ENCODE results near the gene NOVA2. TPM values are rescaled to one million over a fixed set of nuclear protein-coding genes. Genes with fewer than 3 reads are reported as not detected.

The NOVA2 gene
- total and polyA plus RNA-seq, 2 experiments from 2014 or later: 0.08 TPM; not detected in 1

- H3K4me1 ChIP-seq (ENCODE audit: insufficient read depth): no peaks in the 10 kb centered on the region
- no peak overlapping the region for H3K4me3 ChIP-seq
- H3K79me2 ChIP-seq: no peaks in the 10 kb centered on the region
- 99% methylated on average over 29 of the region's 32 CpGs for WGBS (ENCODE audit: low lambda C conversion rate, missing lambda C conversion rate)
- no peaks in the 10 kb centered on the region for H3K9me3 ChIP-seq (ENCODE audit: low read depth)
- TF ChIP-seq CTCF (IDR thresholded peaks at IDR 0.05; ENCODE audit: poor library complexity): no peak
- TF ChIP-seq EZH2 (IDR thresholded peaks at IDR 0.05; ENCODE audit: borderline replicate concordance): no peak
- TF ChIP-seq EZH2phosphoT487 (IDR thresholded peaks at IDR 0.05; ENCODE audit: low read depth, severe bottlenecking, unreplicated experiment): no peak
- DNase-seq (ENCODE audit: low spot score): no peak
- no peak overlapping the region for H3K4me2 ChIP-seq
- no peaks in the 10 kb centered on the region for H3K9me2 ChIP-seq (replicated peaks; ENCODE audit: insufficient read depth)
- no peak overlapping the region for H3K27ac ChIP-seq
- no peaks in the 10 kb centered on the region for H3K36me3 ChIP-seq (replicated peaks; ENCODE audit: insufficient read depth, low read depth)
- H2AFZ ChIP-seq: no peak overlapping the region
- H3K27me3 ChIP-seq: peaks cover 13% of the 10 kb centered on the region
- no peaks in the 10 kb centered on the region for H4K20me1 ChIP-seq (ENCODE audit: insufficient read depth, poor library complexity, severe bottlenecking)
Observed at GRCh38 chr19:45940515-45940805, 33.2 kb downstream of the NOVA2 start.

GRCh38 chr19:45939792-45940514, 33.7 kb downstream of the NOVA2 start:
- no peak for TF ChIP-seq EZH2phosphoT487 (IDR thresholded peaks at IDR 0.05; ENCODE audit: low read depth, severe bottlenecking, unreplicated experiment)
- TF ChIP-seq EZH2 (IDR thresholded peaks at IDR 0.05; ENCODE audit: borderline replicate concordance): no peak
- TF ChIP-seq CTCF (IDR thresholded peaks at IDR 0.05; ENCODE audit: poor library complexity): no peak
- Histone ChIP-seq H3K27ac (no peak overlapping the region), H3K4me2 (no peak overlapping the region), H3K27me3 (peaks cover 18% of the 10 kb centered on the region), H3K79me2 (no peaks in the 10 kb centered on the region), H3K9me2 (replicated peaks; ENCODE audit: insufficient read depth) (no peaks in the 10 kb centered on the region), H3K36me3 (replicated peaks; ENCODE audit: insufficient read depth, low read depth) (no peaks in the 10 kb centered on the region), H3K4me3 (no peak overlapping the region), H2AFZ (no peak overlapping the region), H4K20me1 (ENCODE audit: insufficient read depth, poor library complexity, severe bottlenecking) (no peaks in the 10 kb centered on the region), H3K9me3 (ENCODE audit: low read depth) (no peaks in the 10 kb centered on the region), H3K4me1 (ENCODE audit: insufficient read depth) (no peaks in the 10 kb centered on the region)
- WGBS (ENCODE audit: low lambda C conversion rate, missing lambda C conversion rate): 95% methylated on average over 17 of the region's 67 CpGs
- no peak for DNase-seq (ENCODE audit: low spot score)

GRCh38 chr19:45938733-45939319, 34.8 kb downstream of the NOVA2 start:
- H3K9me3 ChIP-seq (ENCODE audit: low read depth): no peaks in the 10 kb centered on the region
- no peaks in the 10 kb centered on the region for H3K9me2 ChIP-seq (replicated peaks; ENCODE audit: insufficient read depth)
- no peak overlapping the region for H2AFZ ChIP-seq
- no peak for TF ChIP-seq EZH2phosphoT487 (IDR thresholded peaks at IDR 0.05; ENCODE audit: low read depth, severe bottlenecking, unreplicated experiment)
- TF ChIP-seq CTCF (IDR thresholded peaks at IDR 0.05; ENCODE audit: poor library complexity): no peak
- no peak for TF ChIP-seq EZH2 (IDR thresholded peaks at IDR 0.05; ENCODE audit: borderline replicate concordance)
- no peak overlapping the region for H3K4me3 ChIP-seq
- no peaks in the 10 kb centered on the region for H3K36me3 ChIP-seq (replicated peaks; ENCODE audit: insufficient read depth, low read depth)
- 88% methylated on average over 3 of the region's 3 CpGs for WGBS (ENCODE audit: low lambda C conversion rate, missing lambda C conversion rate)
- peaks cover 18% of the 10 kb centered on the region for H3K27me3 ChIP-seq
- H4K20me1 ChIP-seq (ENCODE audit: insufficient read depth, poor library complexity, severe bottlenecking): no peaks in the 10 kb centered on the region
- H3K4me1 ChIP-seq (ENCODE audit: insufficient read depth): no peaks in the 10 kb centered on the region
- H3K79me2 ChIP-seq: no peaks in the 10 kb centered on the region
- H3K4me2 ChIP-seq: no peak overlapping the region
- no peak for DNase-seq (ENCODE audit: low spot score)
- H3K27ac ChIP-seq: no peak overlapping the region

Data from hepatocyte (in vitro differentiated cells).